Stimulated activated CD4-positive, alpha-beta T cell treated with anti-CD3 and anti-CD28 coated beads, Interleukin-4, amount 100 ng/mL, for 24 hours (primary cell): Measurements from ENCODE around the gene PRPS2.

Experiments
- DNase-seq: peaks from one replicate; pipeline ENCODE4 v3.0.0-alpha.2; 2020

The PRPS2 gene

DNA sequence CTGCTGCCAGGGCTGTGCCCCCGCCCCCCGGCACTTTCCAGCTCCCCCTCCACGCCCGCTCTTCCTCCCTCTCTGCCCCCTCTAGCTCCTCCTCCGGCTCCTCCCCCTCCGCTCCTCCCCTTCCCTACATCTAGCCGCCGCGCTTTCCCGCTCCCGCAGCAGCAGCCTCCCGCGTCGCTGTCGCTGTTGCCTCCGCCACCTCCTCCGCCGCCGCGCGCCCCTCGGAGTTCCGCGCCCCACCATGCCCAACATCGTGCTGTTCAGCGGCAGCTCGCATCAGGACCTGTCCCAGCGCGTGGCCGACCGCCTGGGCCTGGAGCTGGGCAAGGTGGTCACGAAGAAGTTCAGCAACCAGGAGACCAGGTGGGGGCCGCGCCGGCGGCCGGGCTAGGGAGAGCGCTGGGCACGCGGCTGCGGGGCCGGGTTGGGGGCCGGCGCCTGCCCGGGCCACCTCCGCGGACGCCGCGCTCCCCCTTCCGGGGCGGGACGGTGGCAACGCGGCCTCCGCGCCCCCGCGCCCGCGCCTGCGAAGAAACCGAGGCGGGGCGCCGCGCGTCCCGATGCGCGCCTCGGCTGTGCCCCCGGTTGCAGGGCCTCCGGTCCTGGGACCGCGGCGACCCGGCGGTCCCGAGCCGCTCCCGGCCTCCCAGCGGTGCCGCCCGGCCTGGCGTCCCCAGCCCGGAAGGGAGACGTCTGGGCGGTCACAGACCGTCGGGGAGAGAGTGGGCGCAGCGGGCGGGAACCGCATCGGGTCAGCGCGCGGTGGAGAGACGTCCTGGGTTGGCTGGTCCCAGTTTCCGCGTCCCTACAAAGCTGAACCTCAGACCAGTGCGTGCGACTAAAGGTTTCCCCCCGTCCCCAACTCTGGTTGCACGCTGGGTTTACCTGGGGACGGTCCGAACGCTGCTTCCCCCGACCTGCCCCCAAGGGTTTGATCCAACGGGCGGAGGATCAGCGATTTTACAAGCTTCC lies at the start of gene PRPS2:
Gene PRPS2 (plus strand): TSS at position 156 of the 972 bp plus-strand sequence. CDS start 86 bp downstream, at position 242.
- peak; percentile 73 for DNase-seq

DNA sequence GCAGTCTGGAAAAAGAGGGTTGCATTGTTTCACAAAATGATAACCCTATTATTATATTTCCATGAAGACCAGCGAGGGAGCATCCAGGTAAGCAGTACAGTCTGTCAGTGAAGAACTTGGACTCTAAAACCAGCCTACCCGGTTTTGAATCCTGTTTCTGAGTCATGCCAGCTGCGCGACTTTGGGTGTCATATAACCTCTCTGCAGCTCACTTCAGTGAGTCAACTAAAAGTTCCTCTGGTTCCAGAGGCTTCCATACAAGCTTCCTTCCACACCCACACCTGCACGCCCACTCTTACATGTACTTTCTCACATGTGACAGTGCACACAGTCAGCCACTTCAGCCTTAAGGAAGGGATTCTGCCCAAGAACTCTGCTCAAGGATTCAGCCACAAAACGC lies 49.8 kb upstream of the PRPS2 start:
- DNase-seq, result no peak

DNA sequence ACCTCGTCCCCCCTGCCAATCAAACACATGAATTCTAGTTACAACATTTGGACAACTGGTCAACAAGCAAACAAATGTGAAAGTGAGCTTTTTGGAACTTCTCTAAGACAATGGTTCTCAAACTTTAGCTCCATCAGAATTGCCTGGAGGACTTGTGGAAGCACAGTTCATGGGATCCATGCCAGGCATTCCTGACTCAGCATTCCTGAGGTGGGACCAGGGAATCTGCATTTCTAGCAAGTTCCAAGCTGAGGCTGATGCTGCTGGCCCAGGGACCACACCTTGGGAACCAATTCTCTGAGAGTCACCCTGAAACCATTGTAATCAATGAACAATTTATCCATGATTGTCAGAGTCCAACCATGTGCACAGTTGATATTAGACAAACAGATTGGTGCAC lies 43.8 kb upstream of the PRPS2 start:
- DNase-seq, result no peak

DNA sequence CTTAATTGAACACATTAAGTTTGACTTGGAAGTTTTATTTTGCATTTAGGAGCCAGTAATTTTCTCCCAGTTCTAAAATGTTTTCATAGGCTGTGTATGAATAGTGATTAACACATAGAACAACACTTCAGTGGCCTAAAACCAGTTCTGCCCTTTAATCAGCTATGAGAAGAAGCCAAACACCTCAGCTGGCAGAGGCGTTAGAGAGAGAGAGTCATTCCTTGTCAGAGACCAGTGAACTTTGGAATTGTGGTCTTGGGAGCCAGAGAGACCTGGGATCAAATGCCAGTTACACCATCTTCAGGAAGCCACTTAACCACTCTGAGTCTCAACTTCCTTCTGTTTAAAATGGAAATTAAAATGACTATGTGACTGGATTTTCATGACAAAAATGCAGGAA lies 39.3 kb upstream of the PRPS2 start:
- DNase-seq, result no peak

DNA sequence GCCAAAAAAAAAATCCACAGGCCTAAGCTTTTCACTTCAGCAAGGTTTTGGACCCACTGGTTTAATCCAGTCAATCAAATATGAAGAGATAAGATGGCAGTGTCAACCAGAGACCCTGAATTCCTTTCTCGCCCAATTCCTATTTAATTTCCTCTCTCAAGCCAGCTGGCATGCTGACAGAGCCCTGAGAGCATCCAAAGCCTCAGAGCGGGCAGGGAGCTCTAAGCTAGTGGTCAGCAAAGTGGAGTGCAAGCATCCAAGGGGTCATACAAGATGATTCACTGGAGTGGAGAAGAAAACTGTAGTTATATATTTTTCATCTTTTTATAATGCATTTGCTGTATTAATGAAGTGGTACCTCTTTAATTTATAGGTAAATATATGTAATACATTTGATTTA lies 37.8 kb upstream of the PRPS2 start:
- no peak for DNase-seq

DNA sequence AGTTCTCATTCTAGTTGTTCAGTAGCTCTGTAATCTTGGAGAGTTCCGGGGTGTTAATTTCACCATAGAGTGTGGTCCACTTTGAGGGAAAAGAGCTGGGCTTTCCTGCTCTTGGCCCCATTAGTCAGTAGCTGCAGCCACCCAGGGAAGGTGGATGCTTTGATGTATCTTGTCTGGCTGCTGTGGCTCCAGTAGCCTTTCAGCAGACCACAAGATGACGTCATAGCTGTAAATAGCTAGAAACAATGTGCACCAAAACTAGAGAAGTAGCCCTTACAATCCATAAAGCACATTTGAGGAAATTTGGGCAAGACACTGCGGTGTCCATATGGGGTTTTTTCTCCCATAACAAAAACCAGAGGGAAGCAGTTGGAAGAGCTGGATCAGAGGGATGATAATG lies 32.9 kb upstream of the PRPS2 start:
- DNase-seq, result no peak

DNA sequence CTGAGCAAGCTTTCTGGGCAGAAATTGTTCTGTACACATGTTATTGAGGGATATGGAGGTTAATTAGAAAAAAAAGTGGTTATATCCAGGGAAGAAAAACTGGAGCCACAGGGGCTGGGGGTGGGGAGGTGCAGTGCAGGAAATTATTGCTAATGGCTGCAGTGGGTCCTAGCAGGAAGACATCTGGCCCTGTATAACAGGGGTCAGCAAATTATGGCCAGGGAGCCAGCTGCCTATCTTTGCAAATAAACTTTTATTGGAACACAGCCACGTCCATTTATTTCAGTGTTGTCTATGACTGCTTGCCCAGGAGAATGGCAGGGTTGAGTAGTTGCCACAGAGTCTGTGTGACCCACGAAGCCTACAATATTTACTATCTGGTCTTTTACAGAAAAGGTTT lies 23.4 kb upstream of the PRPS2 start:
- no peak for DNase-seq

DNA sequence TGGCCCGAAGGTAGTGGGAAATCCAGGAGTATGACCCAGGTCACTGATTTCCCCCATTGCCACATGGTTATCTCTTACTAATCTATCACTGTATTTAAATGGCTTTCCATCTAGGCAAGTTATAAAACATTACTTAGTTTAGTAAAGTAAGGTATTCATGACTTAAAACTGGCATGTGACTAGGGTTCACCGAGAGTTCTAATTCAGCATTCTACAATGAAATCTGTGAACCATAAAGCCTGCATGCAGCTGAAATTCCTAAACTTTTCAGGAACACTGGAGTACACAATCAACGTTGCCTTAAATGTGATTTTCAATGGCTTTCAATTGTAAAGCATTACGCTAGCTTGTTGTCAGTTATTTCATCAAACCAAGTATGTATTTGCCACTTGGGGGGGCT lies 22.7 kb upstream of the PRPS2 start:
- DNase-seq, result no peak

DNA sequence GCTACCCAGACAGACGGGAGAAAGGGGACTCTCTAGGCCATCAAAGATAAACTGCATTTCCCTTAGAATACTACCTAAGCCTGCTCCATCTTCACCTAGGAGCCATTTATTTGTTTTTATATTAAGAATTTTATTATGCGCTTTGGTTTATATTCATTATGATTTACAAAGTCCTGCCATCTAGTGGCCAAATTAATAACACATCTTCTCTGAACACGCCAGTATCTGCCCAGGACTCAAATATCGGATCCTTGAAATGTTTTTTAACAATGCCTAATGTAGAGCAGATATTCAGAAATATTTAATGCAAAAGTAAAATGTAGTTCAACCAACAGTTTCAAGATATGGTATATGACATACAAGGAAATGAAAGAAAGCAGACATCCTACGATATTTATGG lies 20.8 kb upstream of the PRPS2 start:
- no peak for DNase-seq

DNA sequence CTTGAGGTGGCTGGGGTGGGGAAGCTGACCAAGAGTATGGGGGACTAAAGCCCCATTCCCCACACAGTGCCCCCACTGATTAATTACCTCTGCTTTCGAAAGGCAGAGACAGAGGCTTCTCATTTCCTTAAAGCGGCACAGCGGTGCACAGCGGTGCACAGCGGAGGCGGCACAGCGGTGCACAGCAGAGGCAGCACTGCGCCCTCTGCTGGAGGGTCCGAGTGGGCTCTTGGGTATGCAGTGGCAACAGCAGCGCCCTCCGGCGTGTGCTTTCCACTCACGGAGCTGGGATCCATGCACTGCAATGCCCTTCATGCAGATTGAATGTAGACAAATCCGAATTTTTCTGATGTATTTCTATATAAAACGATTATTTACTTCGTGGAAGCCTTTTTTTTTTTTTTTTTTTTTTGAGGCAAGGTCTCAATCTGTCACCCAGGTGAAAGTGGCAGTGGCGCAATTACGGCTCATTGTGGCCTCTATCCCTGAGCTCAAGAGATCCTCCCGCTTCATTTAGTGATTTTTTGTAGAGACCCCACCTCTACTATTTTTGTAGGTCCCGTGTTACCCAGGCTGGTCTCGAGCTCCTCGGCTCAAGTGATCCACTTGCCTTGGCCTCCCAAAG lies 19.7 kb upstream of the PRPS2 start:
- DNase-seq, result peak; percentile 67

DNA sequence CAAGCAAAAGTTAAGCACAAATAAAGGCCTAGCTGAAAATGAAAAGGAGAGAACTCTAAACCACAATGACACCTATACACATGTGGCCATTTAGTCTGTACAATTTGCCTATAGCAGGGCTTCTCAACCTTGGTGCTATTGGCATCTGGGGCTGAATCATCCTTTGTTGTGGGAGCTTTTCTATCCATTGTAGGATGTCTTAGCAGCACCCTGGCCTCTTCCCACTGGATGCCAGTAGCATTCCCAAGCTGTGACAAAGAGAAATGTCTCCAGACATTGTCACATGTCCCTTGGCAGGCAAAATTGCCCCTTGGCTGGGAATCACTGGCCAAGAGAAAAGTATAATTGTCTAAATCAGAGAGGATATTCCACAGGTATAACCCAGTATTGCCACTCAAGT lies 13.5 kb upstream of the PRPS2 start:
- no peak for DNase-seq

DNA sequence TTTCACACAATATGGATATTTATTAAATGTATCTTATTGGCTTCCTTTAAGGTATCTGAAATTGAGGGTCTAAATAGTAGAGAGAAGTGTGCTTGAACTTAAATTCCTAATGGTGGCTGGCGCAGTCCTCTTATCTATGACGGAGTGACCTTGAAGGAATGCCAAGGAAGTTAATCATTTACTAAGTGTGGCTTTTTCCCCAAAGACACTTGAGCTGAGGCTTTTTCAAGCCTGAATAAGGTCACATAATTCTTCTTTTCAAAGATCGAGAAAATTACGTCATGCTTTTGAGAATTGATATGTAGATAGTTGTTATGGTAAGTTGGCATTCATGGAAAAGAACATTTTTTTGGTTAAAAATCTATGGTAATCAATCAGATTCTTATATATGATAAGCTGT lies 11.7 kb upstream of the PRPS2 start:
- no peak for DNase-seq

DNA sequence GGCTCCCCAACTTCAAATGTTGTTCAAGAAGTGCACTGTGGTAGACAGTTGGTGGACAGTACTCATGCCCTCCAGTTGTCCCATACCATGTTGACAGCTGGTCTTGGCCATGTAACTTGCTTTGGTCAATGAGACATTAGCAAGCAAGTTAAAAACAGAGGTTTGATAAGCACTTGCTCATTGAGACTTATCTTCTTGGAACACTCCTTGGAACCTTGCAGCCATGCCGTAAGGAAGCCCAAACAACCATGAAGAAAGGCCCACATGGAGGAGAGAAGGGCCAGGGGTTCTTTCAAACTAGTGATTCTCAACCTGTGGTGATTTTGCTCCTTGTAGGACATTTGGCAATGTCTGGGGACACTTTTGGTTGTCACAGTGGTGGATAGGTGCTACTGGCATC lies 2.6 kb upstream of the PRPS2 start:
- DNase-seq, result no peak

DNA sequence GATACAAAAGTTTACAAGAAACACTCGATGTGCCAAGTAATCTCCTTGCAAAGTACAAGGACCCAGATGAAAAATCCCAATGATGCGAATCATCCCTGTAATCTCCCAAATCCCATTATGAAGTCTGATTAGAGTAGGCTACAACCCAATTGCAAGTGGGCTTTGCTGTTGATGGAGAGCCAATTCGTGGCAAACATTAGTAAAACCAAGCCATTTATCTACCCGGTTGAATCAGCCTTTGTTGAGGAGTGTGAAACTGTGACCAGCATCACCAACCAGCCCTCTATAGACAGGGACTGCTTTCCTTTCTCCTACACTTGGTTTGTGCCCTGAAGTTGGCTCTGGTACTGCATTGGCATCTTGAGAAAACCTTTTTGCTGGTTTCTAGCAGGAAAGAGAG lies 1.2 kb upstream of the PRPS2 start:
- DNase-seq, result no peak

DNA sequence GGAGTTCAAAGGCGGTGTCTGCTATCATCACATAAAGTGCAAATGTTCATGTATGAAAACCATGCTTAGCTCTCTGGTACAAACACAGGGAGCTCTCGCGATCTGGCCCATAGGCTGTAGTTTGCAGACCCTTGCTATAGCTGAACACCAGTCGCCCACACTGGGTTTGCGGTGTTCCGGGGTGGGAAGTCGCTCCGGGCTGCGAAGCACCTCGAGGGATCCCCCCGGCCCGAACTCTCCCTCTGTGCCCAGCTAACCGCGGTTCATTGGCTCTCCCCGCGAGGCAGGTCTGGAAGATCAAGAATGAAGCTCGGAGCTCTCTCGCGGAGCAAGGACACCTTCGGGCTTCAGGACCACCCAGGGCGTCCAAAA lies 341 bp upstream of the PRPS2 start:
- no peak for DNase-seq

DNA sequence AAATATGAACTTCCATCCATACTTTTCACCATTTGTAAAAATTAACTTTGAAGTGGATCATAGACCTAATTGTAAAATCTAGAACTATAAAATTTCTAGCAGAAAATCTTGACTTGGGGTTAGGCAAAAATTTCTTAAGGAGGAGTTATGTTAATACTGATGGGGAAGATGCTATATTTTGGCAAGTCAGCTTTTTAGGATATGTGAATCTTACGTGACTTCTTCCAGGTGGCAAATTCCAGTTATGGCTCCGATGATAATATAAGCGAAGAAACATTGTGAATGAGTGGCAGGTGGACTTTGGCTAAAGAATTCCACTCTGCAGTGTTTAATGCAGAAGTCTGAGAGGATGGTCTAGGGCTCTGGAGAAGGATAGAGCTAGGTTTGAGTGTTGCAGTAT lies 1.5 kb downstream of the PRPS2 start:
- DNase-seq, result no peak

DNA sequence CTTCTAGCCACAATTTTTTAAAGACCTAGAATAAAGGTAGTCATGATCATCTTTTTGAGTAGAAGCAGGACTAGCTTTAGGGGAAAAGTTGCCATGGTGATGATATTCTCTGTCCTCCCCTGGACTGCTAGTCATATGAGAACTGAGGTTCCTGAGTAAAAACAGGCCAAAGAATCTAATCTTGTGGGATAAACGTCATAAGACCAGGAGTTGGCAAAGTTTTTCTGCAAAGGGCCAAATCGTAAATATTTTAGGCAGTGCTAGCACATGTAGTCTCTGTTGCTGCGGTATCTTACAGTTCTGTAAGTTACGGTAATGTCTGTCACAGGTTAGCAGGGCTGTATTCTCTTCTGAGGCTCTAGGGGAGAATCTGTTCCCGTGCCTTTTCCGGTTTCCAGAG lies 3.4 kb downstream of the PRPS2 start:
- DNase-seq, result no peak

DNA sequence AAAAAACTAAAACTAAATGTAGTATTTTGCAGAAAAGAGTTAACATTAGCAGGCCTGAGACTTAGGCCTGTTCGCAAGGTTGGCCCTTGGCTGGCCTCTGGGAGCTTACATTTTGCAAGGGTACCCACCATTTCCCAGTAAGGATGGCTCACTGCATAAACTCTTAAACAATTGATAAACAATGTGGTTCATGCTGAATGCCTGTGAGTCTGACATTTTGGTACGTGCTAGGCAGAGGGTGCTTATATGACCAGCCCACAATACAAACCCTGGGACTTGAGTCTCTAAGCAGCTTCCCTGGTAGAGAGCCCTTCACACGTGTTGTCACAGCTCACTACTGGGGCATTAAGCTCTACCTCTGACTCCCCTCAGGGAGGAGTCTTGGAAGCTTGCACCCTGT lies 7.4 kb downstream of the PRPS2 start:
- no peak for DNase-seq

DNA sequence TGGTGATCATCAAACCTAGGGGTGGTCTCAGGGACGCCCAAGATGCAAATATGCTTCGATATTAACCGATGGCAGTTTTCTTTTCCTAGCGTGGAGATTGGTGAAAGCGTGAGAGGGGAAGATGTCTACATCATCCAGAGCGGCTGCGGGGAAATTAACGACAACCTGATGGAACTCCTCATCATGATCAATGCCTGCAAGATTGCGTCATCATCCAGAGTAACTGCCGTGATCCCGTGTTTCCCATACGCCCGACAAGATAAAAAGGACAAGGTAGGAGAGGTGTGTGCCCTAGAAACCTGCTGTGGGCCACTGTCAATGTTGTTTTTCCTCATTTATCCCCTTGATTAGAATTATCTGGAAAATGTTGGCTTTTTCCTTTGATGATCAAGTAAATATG lies 7.9 kb downstream of the PRPS2 start:
- DNase-seq, result no peak

DNA sequence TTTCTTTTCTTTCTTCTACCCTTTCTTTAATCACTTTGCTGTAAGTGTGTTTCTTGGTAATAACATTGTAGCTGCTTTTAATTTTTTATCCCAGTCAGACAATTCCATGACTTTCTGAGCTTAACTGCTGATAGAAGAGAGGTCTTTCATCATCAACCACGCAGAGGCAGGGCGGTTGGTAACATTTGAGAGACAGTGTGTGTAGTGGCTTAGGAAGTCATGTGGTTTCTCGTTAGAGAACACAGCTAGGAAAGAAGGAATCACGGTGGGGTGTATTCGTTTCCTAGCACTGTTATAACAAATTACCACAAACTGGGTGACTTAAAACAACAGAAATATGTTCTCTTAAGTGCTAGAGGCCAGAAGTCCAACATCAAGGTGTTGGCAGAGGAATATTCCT lies 11.5 kb downstream of the PRPS2 start:
- DNase-seq, result no peak

DNA sequence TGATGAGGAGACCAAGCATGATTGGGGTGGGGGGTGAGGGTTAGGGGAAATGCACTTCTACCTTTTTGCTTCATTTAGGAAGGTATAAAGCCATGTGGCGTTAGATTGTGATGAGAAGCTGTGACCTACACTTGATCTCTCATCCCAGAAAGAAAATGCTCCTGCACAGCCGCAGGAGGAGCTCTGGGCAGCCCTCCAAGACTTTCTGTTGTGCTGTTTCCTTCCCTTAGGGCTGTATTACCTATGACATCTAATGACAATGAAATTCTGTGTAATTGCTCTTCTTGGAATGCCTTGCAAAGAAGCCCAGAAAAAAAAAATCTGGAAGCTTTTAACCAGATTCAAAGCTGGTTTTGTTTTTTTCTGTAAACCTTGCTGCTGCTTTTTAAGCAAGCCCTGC lies 13.4 kb downstream of the PRPS2 start:
- no peak for DNase-seq

DNA sequence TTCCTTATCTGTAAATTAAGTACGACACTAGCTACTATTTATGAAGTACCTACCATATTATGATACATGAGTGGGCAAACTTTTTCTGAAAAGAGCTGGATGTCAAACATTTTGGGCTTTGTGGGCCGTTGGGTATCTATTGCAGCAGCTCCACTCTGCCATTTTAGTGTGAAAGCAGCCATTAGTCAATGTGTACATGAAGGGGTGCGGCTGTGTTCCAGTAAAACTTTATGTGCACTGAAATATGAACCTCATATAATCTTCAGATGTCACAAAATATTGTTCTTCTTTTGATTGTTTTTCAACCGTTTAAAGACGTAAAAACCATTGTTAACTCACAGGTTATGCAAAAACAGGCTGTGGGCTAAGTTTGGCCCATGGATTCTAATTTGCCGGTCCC lies 14.1 kb downstream of the PRPS2 start:
- DNase-seq, result no peak

DNA sequence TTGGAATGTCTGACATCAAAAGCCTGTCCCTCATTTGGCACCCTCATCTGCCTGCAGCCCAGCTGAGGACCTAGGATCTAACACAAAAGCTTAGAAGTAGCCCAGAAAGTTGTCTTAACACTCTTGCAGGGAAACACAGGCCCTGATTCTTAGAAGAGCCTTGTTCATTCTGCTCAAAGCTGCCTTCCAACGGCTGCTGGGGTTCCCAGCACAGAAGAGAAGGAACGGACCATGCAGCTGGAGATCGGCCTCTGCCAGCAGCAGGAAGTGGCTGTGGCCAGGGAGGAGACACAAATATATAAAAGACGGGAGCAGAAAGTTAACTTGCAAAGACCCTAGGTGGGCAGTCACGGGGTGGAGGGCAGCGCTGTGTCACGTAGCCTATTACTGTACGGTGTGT lies 20.4 kb downstream of the PRPS2 start:
- no peak for DNase-seq

DNA sequence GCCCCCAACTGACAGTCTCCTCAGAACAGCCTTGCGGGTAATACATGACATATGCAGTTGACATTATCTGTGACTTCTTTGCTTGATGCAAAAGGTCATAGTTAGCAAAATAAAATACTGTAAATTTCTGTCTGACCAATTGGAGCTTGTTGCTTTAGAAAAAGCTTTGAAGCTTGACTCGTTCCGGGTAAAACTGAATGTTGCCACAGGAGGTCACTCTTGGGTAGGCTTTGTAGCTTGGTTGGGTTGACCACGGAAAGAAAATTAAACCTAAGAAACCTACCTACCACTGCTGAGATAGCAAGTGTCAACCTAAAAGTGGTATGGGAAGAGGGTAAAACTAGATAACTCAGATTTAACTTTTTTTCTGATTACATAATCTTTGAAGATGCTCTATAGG lies 23.2 kb downstream of the PRPS2 start:
- peak; percentile 34 for DNase-seq

DNA sequence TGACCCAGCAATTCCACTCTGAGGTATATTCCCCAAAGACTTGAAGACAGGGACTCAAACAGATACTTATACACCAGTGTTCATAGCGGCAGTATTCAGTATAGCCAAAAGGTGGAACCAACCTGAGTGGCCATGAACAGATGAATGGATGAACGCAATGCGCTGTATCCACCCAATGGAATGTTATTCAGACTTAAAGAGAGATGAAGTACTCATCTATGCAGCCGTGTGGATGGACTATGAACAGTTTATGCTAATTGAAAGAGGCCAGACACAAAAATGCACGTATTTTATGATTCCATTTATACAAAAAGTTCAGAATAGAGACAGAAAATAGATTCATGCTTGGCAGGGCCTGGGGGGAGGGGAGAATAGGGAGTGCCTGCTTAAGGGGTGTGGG lies 26.3 kb downstream of the PRPS2 start:
- DNase-seq, result no peak
